ENCODE data around the gene ZBTB46.
A peak's percentile ranks its signal among the peaks of the same experiment; 100 is the strongest.

Gene ZBTB46

DNA sequence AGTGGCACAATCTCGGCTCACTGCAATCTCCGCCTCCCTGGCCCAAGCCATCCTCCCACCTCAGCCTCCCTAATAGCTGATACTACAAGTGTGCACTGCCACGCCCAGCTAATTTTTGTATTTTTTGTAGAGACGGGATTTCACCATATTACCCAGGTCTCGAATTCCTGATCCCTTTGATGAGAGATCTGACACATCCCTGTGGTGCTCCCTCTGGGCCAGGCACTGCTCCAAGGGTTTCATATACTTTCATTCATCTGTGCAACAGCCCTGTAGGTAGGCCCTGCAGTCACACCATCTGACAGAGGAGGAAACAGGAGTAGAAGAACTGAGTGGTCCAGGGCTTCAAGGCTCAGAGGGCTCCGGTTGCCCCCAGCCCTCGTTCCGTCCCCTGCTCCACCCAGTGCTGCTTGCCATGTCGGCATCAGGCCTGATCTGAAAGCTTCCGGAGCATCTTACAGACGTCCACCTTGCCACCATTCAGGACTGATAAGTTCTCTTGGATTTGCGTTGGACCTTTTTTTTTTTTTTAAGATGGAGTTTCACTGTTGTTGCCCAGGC is 119.9 kb downstream of the ZBTB46 start (continued):
- TF ChIP-seq OSR2 (tag by site-specific recombination; IDR thresholded peaks at IDR 0.05) = no peak
- no peak for TF ChIP-seq YY1 (tag by site-specific recombination; IDR thresholded peaks at IDR 0.05)
- no peak for TF ChIP-seq ZBTB1 (tag by site-specific recombination; IDR thresholded peaks at IDR 0.05)
- no peak for TF ChIP-seq ZNF677 (tag by site-specific recombination; IDR thresholded peaks at IDR 0.05)
- TF ChIP-seq, protein P1, sequence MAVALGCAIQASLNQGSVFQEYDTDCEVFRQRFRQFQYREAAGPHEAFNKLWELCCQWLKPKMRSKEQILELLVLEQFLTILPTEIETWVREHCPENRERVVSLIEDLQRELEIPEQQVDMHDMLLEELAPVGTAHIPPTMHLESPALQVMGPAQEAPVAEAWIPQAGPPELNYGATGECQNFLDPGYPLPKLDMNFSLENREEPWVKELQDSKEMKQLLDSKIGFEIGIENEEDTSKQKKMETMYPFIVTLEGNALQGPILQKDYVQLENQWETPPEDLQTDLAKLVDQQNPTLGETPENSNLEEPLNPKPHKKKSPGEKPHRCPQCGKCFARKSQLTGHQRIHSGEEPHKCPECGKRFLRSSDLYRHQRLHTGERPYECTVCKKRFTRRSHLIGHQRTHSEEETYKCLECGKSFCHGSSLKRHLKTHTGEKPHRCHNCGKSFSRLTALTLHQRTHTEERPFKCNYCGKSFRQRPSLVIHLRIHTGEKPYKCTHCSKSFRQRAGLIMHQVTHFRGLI (tag by site-specific recombination; IDR thresholded peaks at IDR 0.05) = no peak
- TF ChIP-seq ZNF561 (tag by site-specific recombination; IDR thresholded peaks at IDR 0.05; ENCODE audit: borderline replicate concordance) = no peak
- TF ChIP-seq, protein P2, sequence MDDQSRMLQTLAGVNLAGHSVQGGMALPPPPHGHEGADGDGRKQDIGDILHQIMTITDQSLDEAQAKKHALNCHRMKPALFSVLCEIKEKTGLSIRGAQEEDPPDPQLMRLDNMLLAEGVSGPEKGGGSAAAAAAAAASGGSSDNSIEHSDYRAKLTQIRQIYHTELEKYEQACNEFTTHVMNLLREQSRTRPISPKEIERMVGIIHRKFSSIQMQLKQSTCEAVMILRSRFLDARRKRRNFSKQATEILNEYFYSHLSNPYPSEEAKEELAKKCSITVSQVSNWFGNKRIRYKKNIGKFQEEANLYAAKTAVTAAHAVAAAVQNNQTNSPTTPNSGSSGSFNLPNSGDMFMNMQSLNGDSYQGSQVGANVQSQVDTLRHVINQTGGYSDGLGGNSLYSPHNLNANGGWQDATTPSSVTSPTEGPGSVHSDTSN (CRISPR knock-in tag; IDR thresholded peaks at IDR 0.05) = no peak
- no peak for TF ChIP-seq ZNF274 (IDR thresholded peaks at IDR 0.05; ENCODE audit: low read length)
- TF ChIP-seq ZNF274 (tag by site-specific recombination; IDR thresholded peaks at IDR 0.05; ENCODE audit: borderline replicate concordance) = no peak

DNA sequence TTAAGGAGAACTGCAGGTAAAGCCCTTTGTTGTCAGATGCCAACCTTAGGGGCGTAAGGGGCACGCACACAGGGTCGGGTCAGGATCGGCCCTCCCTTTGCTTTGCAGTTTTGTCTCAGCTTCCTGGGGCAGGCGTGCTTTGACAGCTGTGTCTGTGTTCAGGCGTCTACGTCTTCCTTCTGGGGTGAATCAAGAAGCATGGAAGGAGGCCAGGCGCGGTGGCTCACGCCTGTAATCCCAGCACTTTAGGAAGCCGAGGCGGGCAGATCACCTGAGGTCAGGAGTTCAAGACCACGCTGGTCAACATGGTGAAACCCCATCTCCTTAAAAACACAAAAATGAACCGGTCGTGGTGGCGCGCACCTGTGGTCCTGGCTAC is 121.9 kb downstream of the ZBTB46 start:
- Histone ChIP-seq H3K9me3 (ENCODE audit: control insufficient read depth, insufficient read depth, low read depth, low read length) (no peaks in the 10 kb centered on the region), H3K4me1 (ENCODE audit: control insufficient read depth, insufficient read depth, low read length) (0 out of 2 replicates have a peak, but pooled peaks cover 3% of the 10 kb centered on the region), H3K27ac (ENCODE audit: extremely low read depth, low read depth, low read length) (no peak overlapping the region), H3K4me3 (ENCODE audit: low read depth, low read length) (peak overlapping the region; percentile 81), H3K36me3 (ENCODE audit: control insufficient read depth in 2 of 2, insufficient read depth in 1 of 2, low read length in 2 of 2) (peaks cover 43 to 70% of the 10 kb centered on the region in 2 experiments)
- ChIA-PET CTCF (interaction anchor here (0.7 to 0.8 kb wide), 2 partner anchors 25 to 737 kb away, joined by 3 to 4 read pairs; no protein-coding TSS in a partner anchor), POLR2A (interaction anchor here (1.5 to 1.7 kb wide), 2 partner anchors 10 to 16 kb away, joined by 4 to 8 read pairs; no protein-coding TSS in a partner anchor)
- TF ChIP-seq, protein P3, sequence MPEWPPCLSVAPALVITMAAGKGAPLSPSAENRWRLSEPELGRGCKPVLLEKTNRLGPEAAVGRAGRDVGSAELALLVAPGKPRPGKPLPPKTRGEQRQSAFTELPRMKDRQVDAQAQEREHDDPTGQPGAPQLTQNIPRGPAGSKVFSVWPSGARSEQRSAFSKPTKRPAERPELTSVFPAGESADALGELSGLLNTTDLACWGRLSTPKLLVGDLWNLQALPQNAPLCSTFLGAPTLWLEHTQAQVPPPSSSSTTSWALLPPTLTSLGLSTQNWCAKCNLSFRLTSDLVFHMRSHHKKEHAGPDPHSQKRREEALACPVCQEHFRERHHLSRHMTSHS (tag by site-specific recombination; IDR thresholded peaks at IDR 0.05) = no peak
- TF ChIP-seq ZNF211 (tag by site-specific recombination; IDR thresholded peaks at IDR 0.05; ENCODE audit: low read depth) (no peak), ZNF530 (tag by site-specific recombination; IDR thresholded peaks at IDR 0.05; ENCODE audit: low read depth) (no peak), IKZF3 (tag by site-specific recombination; IDR thresholded peaks at IDR 0.05) (no peak), ZFP37 (tag by site-specific recombination; IDR thresholded peaks at IDR 0.05) (no peak), YY1 (tag by site-specific recombination; IDR thresholded peaks at IDR 0.05) (no peak), OSR2 (tag by site-specific recombination; IDR thresholded peaks at IDR 0.05) (no peak), ZNF394 (tag by site-specific recombination; IDR thresholded peaks at IDR 0.05; ENCODE audit: borderline replicate concordance) (no peak), ZNF112 (tag by site-specific recombination; IDR thresholded peaks at IDR 0.05) (no peak), ZNF544 (tag by site-specific recombination; IDR thresholded peaks at IDR 0.05) (no peak), ZBTB1 (tag by site-specific recombination; IDR thresholded peaks at IDR 0.05) (no peak)
- TF ChIP-seq, protein P4, sequence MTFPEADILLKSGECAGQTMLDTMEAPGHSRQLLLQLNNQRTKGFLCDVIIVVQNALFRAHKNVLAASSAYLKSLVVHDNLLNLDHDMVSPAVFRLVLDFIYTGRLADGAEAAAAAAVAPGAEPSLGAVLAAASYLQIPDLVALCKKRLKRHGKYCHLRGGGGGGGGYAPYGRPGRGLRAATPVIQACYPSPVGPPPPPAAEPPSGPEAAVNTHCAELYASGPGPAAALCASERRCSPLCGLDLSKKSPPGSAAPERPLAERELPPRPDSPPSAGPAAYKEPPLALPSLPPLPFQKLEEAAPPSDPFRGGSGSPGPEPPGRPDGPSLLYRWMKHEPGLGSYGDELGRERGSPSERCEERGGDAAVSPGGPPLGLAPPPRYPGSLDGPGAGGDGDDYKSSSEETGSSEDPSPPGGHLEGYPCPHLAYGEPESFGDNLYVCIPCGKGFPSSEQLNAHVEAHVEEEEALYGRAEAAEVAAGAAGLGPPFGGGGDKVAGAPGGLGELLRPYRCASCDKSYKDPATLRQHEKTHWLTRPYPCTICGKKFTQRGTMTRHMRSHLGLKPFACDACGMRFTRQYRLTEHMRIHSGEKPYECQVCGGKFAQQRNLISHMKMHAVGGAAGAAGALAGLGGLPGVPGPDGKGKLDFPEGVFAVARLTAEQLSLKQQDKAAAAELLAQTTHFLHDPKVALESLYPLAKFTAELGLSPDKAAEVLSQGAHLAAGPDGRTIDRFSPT (tag by site-specific recombination; IDR thresholded peaks at IDR 0.05) = no peak
- TF ChIP-seq, protein P5, sequence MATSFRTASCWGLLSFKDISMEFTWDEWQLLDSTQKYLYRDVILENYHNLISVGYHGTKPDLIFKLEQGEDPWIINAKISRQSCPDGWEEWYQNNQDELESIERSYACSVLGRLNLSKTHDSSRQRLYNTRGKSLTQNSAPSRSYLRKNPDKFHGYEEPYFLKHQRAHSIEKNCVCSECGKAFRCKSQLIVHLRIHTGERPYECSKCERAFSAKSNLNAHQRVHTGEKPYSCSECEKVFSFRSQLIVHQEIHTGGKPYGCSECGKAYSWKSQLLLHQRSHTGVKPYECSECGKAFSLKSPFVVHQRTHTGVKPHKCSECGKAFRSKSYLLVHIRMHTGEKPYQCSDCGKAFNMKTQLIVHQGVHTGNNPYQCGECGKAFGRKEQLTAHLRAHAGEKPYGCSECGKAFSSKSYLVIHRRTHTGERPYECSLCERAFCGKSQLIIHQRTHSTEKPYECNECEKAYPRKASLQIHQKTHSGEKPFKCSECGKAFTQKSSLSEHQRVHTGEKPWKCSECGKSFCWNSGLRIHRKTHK (tag by site-specific recombination; IDR thresholded peaks at IDR 0.05) = no peak
